ENCODE measurements around the gene CADPS.

CADPS gene

DNA sequence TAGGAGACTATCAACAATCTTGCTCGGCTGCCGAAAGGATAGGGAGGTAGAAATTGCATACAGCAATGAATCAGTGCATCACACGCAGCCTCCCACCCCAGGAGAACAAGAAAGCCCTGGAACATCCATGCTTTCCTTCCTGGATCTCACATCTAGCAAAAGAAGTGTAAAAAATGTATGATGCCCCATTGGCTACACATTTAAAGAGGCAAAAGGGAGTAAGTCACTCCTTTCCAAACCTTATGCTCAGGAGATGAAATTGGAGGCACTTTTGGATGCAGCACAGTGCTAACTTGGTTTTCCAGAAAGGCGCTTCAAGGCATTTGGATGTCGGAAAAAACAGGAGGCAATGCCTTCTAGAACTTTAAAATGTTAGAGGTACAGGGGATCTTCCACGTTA is 469.6 kb downstream of the CADPS start:
- no peak for DNase-seq

- no peak for DNase-seq
Observed at GRCh38 chr3:62405135-62405534, 470.1 kb downstream of the CADPS start.

DNA sequence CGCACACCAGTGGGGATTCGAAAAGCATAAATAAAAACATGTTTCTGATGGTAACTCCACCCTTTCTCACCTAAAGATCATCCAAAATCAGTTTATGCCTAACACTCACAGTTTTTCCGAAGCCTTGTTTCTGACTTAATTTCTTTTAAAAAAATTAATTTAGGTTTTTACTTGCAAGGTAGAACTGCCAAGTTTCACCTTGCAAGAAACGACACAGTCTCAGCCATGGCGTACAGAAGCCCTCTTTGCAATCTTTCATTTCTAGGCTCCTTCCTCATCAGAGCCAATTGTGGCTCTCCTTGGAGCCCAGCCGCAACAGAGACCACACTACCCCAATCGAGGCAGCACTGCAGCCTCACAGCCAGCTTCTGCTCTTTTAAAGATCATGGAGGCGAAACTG is 470.9 kb downstream of the CADPS start:
- DNase-seq, result no peak

GRCh38 chr3:62403765-62404164 is 471.5 kb downstream of the CADPS start:
- no peak for DNase-seq

DNA sequence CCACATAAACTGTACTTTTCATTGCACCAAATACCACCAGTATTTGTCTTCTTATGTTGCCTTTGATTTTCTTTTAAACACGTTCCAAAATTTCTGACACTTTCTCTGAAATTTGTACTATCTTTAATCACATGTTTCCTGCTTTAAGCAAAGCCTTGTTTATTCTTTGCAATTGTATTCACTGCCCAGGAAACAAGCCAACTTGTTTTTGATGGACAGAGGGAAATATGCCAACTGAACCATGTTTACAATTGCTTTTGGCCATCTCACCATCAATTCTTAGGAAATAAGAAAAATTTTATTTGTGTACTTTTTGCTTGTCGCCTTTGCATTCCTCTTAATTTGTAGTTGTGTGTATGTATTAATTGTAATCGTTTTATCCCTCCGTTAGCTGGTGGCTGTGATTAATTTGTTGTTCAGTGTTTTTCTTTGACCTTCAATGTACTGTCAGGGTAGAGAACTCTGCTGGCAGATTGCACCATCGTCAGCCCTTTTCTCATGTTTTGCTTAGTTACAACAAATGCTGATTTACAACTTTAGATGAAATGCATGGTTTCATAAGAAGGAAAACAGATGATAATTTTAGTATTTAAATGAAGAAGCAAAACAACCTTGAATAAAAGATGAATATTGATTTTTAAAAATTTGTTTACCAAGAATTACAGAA is 482.5 kb downstream of the CADPS start:
- no peak for DNase-seq

DNA sequence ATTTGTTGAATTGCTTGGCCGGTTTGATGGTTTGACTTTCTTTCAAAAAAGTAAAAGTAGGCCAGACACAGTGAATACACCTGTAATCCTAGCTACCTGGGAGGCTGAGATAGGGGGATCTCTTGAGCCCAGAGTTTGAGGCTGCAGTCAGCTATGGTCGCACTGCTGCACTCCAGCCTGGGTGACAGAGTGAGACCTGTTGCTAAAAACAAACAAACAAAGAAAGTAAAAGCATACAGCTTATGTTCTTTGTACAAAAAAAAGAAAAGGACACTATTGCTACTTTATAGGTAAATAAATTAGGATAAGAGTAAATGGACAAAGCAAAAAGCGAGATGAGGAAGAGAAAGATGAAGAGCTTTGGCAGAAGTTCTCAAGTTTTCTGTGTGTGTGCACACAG is 488.0 kb downstream of the CADPS start:
- no peak for DNase-seq

DNA sequence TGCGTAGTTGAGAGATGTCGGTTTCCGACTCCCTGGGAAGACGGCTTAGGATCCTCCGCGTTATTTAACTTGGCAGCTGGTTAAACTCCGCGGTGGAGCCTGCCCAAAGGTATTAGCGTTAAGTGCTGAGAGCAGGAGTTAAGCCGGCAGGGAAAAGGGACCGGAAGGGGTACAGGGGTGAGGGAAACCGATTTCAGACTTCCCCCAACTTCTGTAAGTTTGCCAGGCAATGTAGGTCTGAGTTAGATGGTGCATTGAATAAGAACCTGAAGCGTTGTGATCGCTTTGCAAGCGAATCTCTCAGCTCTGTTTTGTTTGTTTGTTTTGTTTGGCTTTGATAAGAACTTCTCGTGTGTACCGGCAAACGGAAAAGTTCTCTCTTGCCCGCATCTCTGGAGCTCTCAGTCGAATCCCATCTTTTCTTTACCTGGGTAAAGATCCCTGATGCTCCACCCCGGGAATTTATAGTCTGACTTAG is 495.9 kb downstream of the CADPS start:
- no peak for DNase-seq

DNA sequence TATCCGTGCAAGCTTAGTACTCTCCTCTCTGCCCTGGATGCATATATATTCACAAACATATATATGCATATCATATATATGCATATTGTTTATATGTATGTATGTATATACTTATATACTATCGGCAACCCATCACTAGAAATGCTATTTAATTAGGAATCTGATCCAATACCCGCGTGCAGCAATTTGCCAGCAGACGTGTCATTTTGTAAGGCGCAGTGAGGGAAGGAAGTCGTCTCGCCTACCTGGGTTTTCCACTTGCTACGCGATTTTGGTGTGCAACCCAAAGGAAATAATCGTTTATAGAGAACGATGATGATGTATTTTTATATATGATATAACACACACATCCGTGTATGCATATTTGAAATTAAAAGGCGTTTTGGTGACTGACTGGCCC is 496.3 kb downstream of the CADPS start:
- DNase-seq, result no peak

GRCh38 chr3:62378311-62378789 is 496.9 kb downstream of the CADPS start:
- no peak for DNase-seq

- no peak for DNase-seq
Observed at GRCh38 chr3:62376906-62377877, 498.0 kb downstream of the CADPS start.

GRCh38 chr3:62376454-62376720 is 498.8 kb downstream of the CADPS start:
- DNase-seq, result no peak

DNA sequence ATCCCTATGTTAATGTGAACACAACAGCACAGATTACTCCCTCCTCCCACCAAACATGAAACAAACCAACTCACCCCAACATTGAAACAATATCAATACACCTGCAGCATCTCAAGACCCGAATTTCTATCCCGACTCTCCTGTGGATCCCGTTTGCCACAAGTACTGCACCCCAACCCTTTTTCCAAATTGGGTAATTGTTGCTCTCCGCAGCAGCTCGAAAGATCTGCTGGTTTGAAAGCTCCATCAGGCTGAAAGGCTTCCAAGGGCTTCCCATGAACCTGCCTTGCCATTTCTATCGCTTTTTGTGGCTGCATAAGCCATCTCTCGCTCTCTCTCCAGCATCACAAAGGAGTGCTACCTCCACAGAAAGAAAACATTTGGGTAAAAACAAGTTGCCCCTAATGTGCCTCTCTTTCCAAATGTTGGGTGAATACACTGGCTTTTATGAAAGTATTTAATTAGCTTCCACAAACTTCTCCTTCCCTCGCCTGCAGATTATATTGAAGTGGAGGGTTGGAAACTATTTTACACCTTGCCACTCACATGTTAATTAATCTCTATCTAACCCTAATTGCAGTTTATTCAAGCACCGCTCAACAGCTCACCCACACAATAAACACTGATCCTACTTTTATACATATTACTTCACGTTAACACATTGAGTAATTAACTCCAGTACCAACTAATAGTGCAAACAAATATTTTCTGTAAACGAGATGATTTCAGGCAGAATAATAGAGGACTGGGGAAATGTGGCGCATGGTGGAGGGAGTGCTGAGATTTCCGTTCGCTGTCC is 499.4 kb downstream of the CADPS start:
- DNase-seq, result no peak

DNA sequence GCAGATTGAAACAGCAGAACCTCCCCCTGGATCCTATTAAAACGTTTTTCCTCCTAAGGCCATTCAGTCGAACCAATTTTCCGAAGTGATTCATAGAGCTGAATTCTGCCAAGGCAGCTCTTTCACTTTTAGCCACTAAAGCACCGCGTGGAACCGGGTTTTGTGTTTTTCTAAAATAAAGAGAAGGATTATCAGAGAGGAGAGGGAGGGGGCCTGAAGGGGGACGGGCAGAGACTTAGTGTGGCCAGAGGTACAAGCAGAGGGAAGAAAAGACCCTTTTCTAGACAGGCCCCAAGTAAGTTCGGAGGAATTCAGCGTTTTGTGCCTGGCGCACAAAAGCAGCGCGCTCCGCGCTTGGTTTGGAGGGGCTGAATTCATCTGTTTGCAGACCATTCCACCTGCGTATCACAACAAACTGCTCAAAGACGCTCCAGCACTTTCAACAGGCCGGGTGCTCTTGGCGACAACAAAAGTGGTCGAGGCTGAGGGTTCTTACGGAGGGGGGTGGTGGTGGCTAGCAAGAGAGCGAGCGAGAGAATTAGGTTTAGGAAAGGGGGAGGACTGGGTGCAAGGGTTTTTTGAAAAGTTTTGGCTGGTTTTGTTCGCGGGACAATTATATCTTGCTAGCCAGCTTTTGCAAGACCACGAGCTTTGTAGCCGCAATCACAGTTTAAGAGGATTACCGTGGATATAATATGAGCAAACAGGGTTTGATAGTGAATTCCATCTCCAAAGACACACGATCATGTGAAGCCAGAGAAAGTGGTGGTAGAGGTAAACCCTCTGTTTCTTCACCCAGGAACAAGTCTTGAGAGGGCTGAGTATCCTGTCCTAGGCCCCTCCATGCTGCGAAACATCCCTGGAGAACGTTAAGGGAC is 500.6 kb downstream of the CADPS start:
- no peak for DNase-seq

GRCh38 chr3:62373714-62374333 is 501.4 kb downstream of the CADPS start:
- DNase-seq, result no peak

- no peak for DNase-seq
Observed at GRCh38 chr3:62373215-62373614, 502.0 kb downstream of the CADPS start, which contains the start of gene FEZF2. TSS of gene FEZF2 (minus strand) at chr3:62373550. CDS start at chr3:62372868, 682 bp downstream.

DNA sequence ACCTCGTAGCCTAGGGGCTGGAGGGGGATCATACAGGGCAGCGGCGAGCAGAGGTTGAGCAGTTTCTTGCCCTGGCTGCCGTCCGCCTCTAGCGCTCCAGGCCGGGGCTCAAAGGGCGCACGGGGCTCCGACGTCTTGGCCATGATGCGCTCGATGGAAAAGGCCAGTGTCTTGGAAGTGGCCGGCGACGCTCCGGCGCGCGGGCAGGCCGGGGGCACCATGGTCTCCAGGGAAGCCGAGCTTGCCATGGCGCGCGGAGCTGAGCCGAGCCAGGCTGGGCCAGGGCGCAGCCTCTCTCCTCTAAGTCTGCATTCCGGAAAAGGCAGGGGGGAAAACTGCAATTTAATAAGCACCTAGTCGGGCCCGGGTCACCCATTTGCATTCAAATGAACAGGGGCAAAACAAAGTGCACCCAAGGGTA is 502.6 kb downstream of the CADPS start:
- DNase-seq, result no peak

- no peak for DNase-seq
Observed at GRCh38 chr3:62371720-62372591, 503.3 kb downstream of the CADPS start.

DNA sequence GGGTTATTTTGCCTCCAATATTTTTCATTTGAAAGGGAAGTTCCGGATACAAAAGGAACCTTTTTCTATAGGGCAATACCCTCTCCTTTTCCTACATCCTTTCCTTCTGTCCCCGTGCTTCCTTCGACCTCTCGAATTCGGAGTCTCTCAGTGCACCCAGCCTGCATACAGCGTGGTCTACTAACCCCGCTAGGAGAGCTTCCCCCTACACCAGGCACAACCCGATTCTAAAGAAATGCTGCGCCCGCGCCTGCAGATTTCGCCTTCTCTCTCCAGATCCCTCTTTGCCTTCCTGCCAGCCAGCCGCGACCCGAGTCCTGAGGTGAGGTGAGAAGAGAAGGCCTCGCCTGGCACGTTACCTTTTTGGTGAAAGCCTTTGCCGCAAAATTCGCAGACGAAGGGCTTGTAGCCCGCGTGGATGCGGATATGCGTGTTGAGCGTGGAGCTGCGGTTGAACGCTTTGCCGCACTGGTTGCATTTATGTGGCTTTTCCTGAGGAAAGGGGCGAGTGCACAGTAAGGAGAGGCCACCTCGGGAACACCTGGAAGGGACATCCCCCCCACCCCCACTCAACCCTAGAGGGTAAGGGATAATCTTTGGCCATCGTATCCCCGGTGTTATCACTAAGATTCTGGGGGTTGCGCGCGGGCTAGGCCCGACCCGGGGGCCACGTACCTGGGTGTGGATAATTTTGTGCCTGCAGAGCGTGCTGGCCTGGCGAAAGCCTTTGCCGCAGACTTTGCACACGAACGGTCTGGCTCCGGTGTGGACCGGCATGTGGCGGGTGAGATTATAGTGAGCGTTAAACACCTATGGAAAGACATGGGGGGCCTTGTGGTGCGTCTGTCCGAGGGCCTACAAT is 504.1 kb downstream of the CADPS start:
- no peak for DNase-seq

DNA sequence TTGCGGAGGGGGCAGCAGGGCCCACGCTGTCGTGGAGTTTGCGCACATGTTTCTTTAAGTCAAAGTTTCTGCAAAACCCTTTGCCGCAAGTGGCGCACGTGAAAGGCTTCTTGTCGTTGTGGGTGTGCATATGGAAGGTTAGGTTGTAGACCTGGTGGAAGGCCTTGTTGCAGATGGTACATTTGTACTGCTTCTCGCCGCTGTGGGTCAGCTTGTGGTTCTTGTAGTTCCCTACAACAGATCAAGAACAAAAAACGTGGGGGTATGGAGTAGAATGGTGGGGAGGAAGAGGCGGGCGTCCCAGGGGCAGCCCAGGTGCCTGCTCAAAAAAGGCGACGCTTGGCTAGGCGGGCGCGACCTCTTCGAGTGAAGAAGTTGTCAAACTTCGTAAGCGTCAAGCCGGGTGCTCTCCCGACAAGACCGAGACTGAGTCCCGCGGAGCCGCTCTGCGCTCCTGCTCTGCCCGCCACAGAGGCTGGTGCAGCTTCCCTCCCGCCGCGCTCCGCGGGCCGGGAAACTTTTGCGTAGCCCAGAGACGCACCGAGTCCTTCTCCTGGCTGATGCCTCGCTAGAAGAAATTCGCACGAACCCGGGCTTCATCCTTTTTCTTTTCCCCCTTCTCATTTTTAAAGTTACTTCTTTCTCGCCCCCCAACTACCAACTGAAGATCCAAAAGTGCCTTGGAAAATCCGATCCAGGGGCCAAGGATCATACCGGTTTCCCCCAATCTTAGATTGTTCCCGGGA is 504.9 kb downstream of the CADPS start:
- DNase-seq, result no peak

Data from SHP77 (cell line).